ENCODE results near the gene RNF31. TPM values are rescaled to one million over a fixed set of nuclear protein-coding genes. Genes with fewer than 3 reads are reported as not detected.

RNF31 gene
- total and polyA plus RNA-seq, 2 of the 13 experiments (the other 11 are each of a cell fraction or from before 2014, with no cell fraction given), result 48.2 to 86.8 TPM

DNA sequence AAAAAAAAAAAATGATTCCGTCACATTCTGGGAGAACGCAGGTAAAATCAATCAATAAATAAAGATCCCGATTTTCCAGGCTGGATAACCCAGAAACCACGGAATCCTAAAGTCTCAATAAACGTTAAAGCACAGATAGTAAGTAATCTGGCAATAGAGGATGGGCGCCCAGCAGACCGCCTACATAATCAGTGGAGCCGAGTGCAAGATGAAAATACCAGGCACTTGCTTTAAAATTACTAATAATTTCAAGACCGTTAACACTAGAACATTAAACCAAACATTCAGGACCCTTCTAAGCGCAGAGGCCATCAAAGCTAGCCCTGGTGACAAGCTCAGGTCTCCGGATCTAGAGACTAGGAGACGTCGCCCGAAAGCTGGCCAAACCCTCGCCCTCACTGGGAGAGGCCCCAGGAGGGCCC, 33.9 kb upstream of the RNF31 start (continued):
- TF ChIP-seq, protein P1, sequence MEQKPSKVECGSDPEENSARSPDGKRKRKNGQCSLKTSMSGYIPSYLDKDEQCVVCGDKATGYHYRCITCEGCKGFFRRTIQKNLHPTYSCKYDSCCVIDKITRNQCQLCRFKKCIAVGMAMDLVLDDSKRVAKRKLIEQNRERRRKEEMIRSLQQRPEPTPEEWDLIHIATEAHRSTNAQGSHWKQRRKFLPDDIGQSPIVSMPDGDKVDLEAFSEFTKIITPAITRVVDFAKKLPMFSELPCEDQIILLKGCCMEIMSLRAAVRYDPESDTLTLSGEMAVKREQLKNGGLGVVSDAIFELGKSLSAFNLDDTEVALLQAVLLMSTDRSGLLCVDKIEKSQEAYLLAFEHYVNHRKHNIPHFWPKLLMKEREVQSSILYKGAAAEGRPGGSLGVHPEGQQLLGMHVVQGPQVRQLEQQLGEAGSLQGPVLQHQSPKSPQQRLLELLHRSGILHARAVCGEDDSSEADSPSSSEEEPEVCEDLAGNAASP (CRISPR knock-in tag; IDR thresholded peaks at IDR 0.05; ENCODE audit: borderline replicate concordance), result no peak
- TF ChIP-seq ZNF20 (CRISPR knock-in tag; IDR thresholded peaks at IDR 0.05), result 0 out of 2 replicates have a peak, but pooled peaks have one; percentile 7
- TF ChIP-seq AKNA (CRISPR knock-in tag; IDR thresholded peaks at IDR 0.05; ENCODE audit: borderline replicate concordance), result 0 out of 2 replicates have a peak, but pooled peaks have one; percentile 83
- peak; percentile 73; the same call in 1 of the 2 replicates for TF ChIP-seq ZNF773 (CRISPR knock-in tag; IDR thresholded peaks at IDR 0.05; ENCODE audit: borderline replicate concordance)
- TF ChIP-seq ZFP82 (CRISPR knock-in tag; IDR thresholded peaks at IDR 0.05; ENCODE audit: borderline replicate concordance), result no peak
- peak; percentile 81; the same call in 1 of the 2 replicates for TF ChIP-seq ZNF549 (CRISPR knock-in tag; IDR thresholded peaks at IDR 0.05)
- peak; percentile 52; the same call in 1 of the 2 replicates for TF ChIP-seq ZNF17 (CRISPR knock-in tag; IDR thresholded peaks at IDR 0.05)
- TF ChIP-seq, protein P2, sequence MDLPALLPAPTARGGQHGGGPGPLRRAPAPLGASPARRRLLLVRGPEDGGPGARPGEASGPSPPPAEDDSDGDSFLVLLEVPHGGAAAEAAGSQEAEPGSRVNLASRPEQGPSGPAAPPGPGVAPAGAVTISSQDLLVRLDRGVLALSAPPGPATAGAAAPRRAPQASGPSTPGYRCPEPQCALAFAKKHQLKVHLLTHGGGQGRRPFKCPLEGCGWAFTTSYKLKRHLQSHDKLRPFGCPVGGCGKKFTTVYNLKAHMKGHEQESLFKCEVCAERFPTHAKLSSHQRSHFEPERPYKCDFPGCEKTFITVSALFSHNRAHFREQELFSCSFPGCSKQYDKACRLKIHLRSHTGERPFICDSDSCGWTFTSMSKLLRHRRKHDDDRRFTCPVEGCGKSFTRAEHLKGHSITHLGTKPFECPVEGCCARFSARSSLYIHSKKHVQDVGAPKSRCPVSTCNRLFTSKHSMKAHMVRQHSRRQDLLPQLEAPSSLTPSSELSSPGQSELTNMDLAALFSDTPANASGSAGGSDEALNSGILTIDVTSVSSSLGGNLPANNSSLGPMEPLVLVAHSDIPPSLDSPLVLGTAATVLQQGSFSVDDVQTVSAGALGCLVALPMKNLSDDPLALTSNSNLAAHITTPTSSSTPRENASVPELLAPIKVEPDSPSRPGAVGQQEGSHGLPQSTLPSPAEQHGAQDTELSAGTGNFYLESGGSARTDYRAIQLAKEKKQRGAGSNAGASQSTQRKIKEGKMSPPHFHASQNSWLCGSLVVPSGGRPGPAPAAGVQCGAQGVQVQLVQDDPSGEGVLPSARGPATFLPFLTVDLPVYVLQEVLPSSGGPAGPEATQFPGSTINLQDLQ (CRISPR knock-in tag; IDR thresholded peaks at IDR 0.05), result no peak
- no peak for TF ChIP-seq GABPB1 (CRISPR knock-in tag; IDR thresholded peaks at IDR 0.05)
- no peak; the same call in 1 of the 2 replicates for TF ChIP-seq REXO4 (CRISPR knock-in tag; IDR thresholded peaks at IDR 0.05; ENCODE audit: borderline replicate concordance)
- TF ChIP-seq SOX6 (IDR thresholded peaks at IDR 0.05), result no peak
- TF ChIP-seq SOX6 (CRISPR knock-in tag; IDR thresholded peaks at IDR 0.05), result no peak
- TF ChIP-seq ZNF546 (CRISPR knock-in tag; conservative IDR thresholded peaks at IDR 0.05), result 0 out of 2 replicates have a peak, but pooled peaks have one; percentile 62
- TF ChIP-seq ZSCAN9 (CRISPR knock-in tag; IDR thresholded peaks at IDR 0.05; ENCODE audit: borderline replicate concordance), result no peak
- no peak for TF ChIP-seq MYPOP (CRISPR knock-in tag; IDR thresholded peaks at IDR 0.05)
- peak; percentile 86; the same call in 1 of the 2 replicates for TF ChIP-seq ZNF30 (CRISPR knock-in tag; IDR thresholded peaks at IDR 0.05)
- 0 out of 2 replicates have a peak, but pooled peaks have one; percentile 76 for TF ChIP-seq SETDB1 (CRISPR knock-in tag; IDR thresholded peaks at IDR 0.05; ENCODE audit: borderline replicate concordance)
- no peak for TF ChIP-seq ZNF468 (CRISPR knock-in tag; IDR thresholded peaks at IDR 0.05)

Data from HepG2 (cell line).